ENCODE data around the gene SLC35E2B. TPM values are rescaled to one million over a fixed set of nuclear protein-coding genes. Genes with fewer than 3 reads are reported as not detected.

SLC35E2B gene
- total and polyA plus RNA-seq, 7 donors = 9.5 to 78.1 (median 27.2) TPM

- peaks cover 0 to 65% (median 29%) of the 10 kb centered on the region in 4 donors for H3K36me3 ChIP-seq
- no peaks in the 10 kb centered on the region for H3K9me3 ChIP-seq
- no peak overlapping the region for H3K27ac ChIP-seq
- DNase-seq = peak; percentile 49
- intact Hi-C loops (cut with DNase I) = no loop called here
- 94 to 95% methylated on average over 25 of the region's 25 CpGs for WGBS, 2 donors
- H3K4me3 ChIP-seq = no peak overlapping the region
- no peaks in the 10 kb centered on the region for H3K4me1 ChIP-seq
- no peak for TF ChIP-seq EP300 (IDR thresholded peaks at IDR 0.05)
- no peak for TF ChIP-seq POLR2A (IDR thresholded peaks at IDR 0.05)
- no peak for TF ChIP-seq CTCF (IDR thresholded peaks at IDR 0.05)
- no peak for TF ChIP-seq POLR2AphosphoS5 (IDR thresholded peaks at IDR 0.05)
- H3K27me3 ChIP-seq = no peaks in the 10 kb centered on the region
Observed at GRCh38 chr1:1672181-1672965, 20.2 kb downstream of the SLC35E2B start.

GRCh38 chr1:1671365-1672119 lies 21.1 kb downstream of the SLC35E2B start:
- Histone ChIP-seq H3K36me3 (peaks cover 1 to 68% (median 32%) of the 10 kb centered on the region in 4 donors), H3K27me3 (no peaks in the 10 kb centered on the region), H3K27ac (no peak overlapping the region), H3K4me3 (no peak overlapping the region), H3K9me3 (no peaks in the 10 kb centered on the region), H3K4me1 (no peaks in the 10 kb centered on the region)
- intact Hi-C loops (cut with DNase I) = no loop called here
- TF ChIP-seq EP300 (IDR thresholded peaks at IDR 0.05) = no peak
- TF ChIP-seq POLR2AphosphoS5 (IDR thresholded peaks at IDR 0.05) = no peak
- TF ChIP-seq POLR2A (IDR thresholded peaks at IDR 0.05) = no peak
- TF ChIP-seq CTCF (IDR thresholded peaks at IDR 0.05) = no peak
- DNase-seq = peak; percentile 53
- 88 to 92% methylated on average over 27 of the region's 27 CpGs for WGBS, 2 donors

- intact Hi-C loops (cut with DNase I) = no loop called here
- WGBS, 2 donors = 94 to 96% methylated on average over 24 of the region's 24 CpGs
Observed at GRCh38 chr1:1670866-1671265, 21.7 kb downstream of the SLC35E2B start.

More at GRCh38 chr1:1670866-1671265, 21.7 kb downstream of the SLC35E2B start:
- H3K9me3 ChIP-seq = no peaks in the 10 kb centered on the region
- TF ChIP-seq CTCF (IDR thresholded peaks at IDR 0.05) (no peak), POLR2AphosphoS5 (IDR thresholded peaks at IDR 0.05) (no peak), EP300 (IDR thresholded peaks at IDR 0.05) (no peak), POLR2A (IDR thresholded peaks at IDR 0.05) (no peak)
- H3K36me3 ChIP-seq = peaks cover 5 to 75% (median 38%) of the 10 kb centered on the region in 4 donors
- H3K4me1 ChIP-seq = no peaks in the 10 kb centered on the region
- H3K27me3 ChIP-seq = no peaks in the 10 kb centered on the region
- DNase-seq = peak; percentile 60
- no peak overlapping the region for H3K4me3 ChIP-seq
- H3K27ac ChIP-seq = no peak overlapping the region

All from sigmoid colon (tissue), 7 donors.